GM18511 (cell line): ENCODE data around the gene CLCF1.
A peak's percentile ranks its signal among the peaks of the same experiment; 100 is the strongest.

Experiments used
- ATAC-seq: cut with Tn5 transposase; IDR thresholded peaks from one replicate; pipeline ENCODE4 v1.9.1; 2021; ENCODE audit warnings: mild to moderate bottlenecking, moderate library complexity; ENCODE audit not compliant: unreplicated experiment

CLCF1 gene

GRCh38 chr11:67376063-67376820 lies 2.8 kb upstream of the CLCF1 start:
- ATAC-seq = no peak

DNA sequence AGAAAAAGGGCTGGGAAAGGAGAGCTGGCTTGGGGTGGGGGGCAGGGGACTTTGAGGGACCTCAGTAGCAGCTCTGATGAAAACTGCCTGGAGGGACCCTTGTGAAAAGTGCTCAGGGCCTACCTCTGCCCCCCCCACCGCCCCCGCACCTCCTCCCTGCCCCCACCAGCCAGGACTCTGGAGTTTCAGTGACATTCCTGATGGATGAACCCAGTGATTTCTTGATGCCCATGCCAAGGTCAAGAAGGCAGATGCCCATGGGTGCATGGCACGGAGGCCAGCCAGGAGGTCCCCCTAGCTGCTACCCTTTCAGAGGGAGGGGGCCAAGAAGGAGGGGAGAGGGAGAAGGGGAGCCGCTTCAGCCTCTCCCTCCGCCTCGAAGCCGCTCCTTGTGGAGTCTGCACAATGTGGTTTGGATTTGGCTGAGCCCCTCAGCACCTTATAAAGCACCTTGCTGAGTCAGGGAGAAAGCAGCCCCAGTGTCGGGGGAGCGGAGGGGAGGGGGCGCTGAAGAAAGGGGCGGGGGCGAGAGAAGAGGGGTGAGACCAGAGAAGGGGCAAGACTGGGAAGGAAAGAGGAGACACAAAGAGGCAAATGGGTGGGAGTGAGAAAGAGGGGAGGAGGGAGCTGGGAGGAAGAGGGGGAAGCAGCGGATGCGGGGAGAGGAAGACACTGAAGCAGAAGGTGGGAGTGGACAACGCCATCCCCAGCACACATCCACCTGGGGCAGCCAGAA lies 2.1 kb upstream of the CLCF1 start:
- no peak for ATAC-seq

- no peak for ATAC-seq
Observed at GRCh38 chr11:67374571-67375281, 1.3 kb upstream of the CLCF1 start.

- ATAC-seq = peak; percentile 49
Observed at GRCh38 chr11:67373648-67374570, 511 bp upstream of the CLCF1 start.

- ATAC-seq = peak; percentile 26
Observed at GRCh38 chr11:67372321-67372992, 941 bp downstream of the CLCF1 start.

GRCh38 chr11:67371911-67372320 lies 1.5 kb downstream of the CLCF1 start:
- no peak for ATAC-seq

DNA sequence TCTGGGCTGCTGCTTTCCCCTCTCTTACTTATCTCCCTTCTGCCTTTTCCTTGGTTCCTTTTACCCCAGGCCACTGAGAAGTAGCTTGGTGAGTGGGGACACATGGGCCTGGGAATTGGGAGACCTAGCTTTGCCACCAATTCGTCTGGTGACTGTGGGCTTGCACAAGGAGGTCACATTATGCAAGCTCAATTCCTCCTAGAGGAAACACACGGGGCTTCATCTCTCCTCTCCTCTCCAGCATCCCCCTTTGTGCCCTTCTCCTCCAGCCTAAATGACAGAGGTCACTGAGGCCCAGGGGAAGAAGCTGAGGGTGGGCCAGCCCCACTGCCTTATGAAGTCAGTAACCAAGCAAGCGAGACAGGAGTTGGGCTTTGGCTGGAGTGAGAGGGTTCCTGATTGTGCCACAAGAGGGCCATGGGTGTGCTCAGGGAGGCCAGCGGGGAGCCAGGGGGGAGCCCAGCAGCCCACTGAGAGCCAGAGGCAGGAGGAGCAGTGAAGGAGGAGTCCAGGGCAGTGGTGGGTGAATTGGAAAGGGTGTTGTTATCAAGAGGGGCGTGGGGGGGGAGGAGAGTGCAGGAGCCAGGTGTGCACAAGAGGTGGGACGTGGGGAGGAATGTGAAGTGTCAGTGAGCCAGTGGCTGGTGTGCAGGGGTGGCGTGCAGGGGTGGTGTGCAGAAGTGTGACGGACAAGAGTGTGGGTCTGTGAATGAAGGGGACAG lies 2.0 kb downstream of the CLCF1 start:
- ATAC-seq = no peak

GRCh38 chr11:67370351-67371076 lies 2.9 kb downstream of the CLCF1 start:
- ATAC-seq = no peak

- ATAC-seq = no peak
Observed at GRCh38 chr11:67369801-67370284, 3.6 kb downstream of the CLCF1 start.

DNA sequence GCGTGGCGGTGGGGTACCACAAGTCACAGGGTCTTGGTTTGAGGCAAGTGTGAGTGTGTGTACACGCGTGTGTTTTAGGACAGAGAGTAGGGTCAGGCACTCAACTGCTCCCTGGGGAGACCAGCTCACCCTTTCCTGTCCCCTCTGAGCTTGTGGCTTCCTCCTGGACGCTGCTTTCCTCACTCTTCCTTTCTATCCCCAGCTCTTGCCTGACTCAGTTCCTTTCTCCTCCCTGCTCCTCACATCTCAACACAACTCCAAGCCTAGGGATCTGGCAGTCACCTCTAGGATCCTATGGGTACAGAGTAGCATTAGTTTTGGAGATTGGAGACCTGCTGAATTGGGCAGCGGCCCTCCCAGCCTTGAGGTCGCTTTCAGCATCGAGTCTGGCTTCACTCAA lies 4.1 kb downstream of the CLCF1 start:
- ATAC-seq = no peak

GRCh38 chr11:67368621-67369020 lies 4.8 kb downstream of the CLCF1 start:
- no peak for ATAC-seq

DNA sequence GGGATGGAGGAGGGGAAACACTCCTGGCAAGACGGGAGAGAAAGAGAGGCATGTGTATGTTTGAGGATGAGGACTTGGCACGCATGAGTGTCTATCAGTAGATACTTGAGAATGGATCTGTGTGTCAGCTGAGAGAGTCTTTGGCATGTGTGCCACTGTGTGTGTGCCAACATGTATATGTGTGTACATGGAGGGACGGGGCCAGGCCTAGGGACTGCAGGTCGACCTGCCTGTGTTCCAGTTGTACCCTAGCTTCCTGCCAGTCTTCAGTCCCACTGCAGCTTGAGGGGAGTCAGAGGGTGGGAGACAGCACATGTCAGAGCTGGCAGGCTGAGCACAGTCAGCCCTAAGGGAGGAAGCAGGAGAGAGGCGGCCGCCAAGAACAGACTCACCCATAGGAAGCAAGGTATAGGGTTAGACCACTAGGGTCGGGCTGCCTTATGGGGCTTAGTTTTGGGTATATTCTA lies 5.6 kb downstream of the CLCF1 start:
- no peak for ATAC-seq

- no peak for ATAC-seq
Observed at GRCh38 chr11:67366961-67367760, 6.2 kb downstream of the CLCF1 start.

GRCh38 chr11:67366546-67366945 lies 6.9 kb downstream of the CLCF1 start:
- ATAC-seq = no peak

DNA sequence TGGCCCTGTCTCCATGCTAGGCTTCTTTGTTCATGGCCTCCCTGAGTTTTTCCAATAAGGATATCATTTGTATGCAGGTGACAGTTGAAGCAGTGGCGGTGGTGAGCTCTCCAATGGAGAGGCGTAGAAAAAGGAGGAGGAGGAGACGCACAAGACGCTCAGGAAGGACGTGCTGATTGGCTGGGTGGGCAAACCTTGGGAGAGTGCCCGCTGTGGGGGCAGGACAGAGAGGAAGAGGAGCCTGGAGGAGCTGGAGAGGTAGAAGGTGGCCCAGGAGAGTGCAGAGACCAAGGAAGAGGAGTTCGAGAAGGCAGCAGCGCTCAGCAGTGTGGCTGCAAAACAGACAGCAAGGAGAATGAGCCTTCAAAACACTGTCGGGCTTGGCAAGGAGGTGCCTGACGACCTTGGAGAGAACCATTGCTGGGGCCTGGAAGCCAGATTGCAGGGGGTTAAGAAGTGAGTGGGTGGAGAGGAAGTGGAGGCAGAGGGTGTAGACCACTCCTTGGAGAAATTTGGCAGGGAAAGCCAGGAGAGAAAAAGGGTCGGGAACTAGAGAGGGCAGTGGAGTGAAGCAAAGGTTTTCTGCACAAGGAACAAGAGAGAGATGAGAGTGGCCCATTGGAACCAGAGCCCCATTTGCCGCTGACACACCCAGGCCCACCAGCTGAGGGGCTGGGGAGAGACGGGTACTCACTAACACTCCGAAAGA lies 7.5 kb downstream of the CLCF1 start:
- ATAC-seq = no peak

DNA sequence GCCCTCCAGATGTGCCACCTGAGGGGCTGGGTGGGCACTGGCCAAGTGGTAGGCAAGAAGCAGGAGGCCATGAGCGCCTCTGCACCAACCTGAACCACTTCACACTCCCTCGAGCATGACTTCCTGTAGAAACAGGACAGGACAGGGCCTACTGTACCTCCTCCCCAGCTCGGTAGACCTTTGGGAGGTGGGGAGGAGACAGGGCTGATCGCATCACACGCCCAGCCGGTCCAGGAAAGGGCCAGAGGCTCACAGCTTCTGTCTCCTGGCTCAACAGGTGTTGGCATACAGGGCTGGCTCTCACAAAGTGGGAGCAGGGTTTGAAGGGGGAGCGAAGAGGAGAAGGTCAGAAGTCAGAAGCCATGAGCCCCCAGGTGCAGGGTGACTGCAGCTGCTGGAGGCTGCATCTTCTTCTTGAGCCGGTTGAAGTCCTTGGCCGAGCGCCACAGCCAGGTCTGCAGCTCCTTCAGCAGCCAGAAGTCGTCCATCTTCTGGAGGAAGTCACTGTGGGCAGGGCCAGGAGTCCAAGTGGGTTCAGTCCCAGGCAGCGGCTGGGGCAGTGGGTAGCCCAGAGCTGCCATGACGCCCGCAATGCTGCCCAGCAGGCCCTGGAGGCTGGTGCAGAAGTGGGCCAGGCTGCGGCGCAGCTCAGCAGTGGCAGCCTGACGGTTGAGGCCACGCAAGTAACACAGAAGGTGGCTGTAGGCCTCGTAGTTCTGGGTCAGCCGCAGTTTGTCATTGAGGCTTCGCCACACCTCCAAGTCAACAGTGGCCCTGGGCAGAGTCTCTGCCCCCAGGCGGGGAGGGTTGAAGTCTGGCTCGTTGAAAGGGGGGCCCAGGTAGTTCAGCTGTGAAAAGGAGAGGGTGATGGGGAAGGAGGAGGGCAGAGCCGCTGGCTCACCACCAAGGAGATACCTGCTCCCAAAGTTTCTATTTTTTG lies 8.3 kb downstream of the CLCF1 start:
- ATAC-seq = no peak
